Small intestine (tissue), 7 donors: ENCODE data around the gene PPIF. TPM values are rescaled to one million over a fixed set of nuclear protein-coding genes. Genes with fewer than 3 reads are reported as not detected.
A peak's percentile ranks its signal among the peaks of the same experiment; 100 is the strongest.

Experiments
- DNase-seq, 2 donors: peaks; one replicate each; pipeline versions ENCODE4 v3.0.0 to v3.0.0-alpha.2; 2013
- FAIRE-seq: peaks from 2 replicates; lab custom pipeline; 2012; peaks lifted over from hg19 to GRCh38; lab: Jason Lieb, UNC
- H3K27ac ChIP-seq, 3 donors: one replicate each; pipeline ENCODE4 v1.5.1; 2013; ENCODE audit warnings: low read length in 2 of 3, mild to moderate bottlenecking in 2 of 3, control low read depth in 1 of 3, inconsistent platforms in 1 of 3, low read depth in 1 of 3, moderate library complexity in 1 of 3
- H3K27me3 ChIP-seq, 3 donors: one replicate each; pipeline ENCODE4 v1.6.1; 2013; ENCODE audit warnings: low read length in 3 of 3, inconsistent platforms in 1 of 3; ENCODE audit not compliant: control insufficient read depth in 3 of 3, insufficient read depth in 3 of 3
- H3K36me3 ChIP-seq, 3 donors: one replicate each; pipeline ENCODE4 v1.6.1; 2013; ENCODE audit warnings: low read length in 3 of 3, inconsistent platforms in 1 of 3, low read depth in 1 of 3, mild to moderate bottlenecking in 1 of 3, moderate library complexity in 1 of 3; ENCODE audit not compliant: control insufficient read depth in 3 of 3, insufficient read depth in 2 of 3
- H3K4me1 ChIP-seq, 3 donors: one replicate each; pipeline ENCODE4 v1.6.1; 2013; ENCODE audit warnings: low read length in 2 of 3, inconsistent platforms in 1 of 3, low read depth in 1 of 3, mild to moderate bottlenecking in 1 of 3, moderate library complexity in 1 of 3; ENCODE audit not compliant: control insufficient read depth in 3 of 3, insufficient read depth in 2 of 3
- H3K4me3 ChIP-seq, 3 donors: one replicate each; pipeline ENCODE4 v1.5.1; 2013; ENCODE audit warnings: low read length in 3 of 3, control low read depth in 1 of 3, inconsistent platforms in 1 of 3, low read depth in 1 of 3, mild to moderate bottlenecking in 1 of 3, moderate library complexity in 1 of 3
- H3K9me3 ChIP-seq, 2 donors: one replicate each; pipeline ENCODE4 v1.6.1; 2013; ENCODE audit warnings: low read depth in 1 of 2, low read length in 1 of 2; ENCODE audit not compliant: control insufficient read depth in 2 of 2, insufficient read depth in 1 of 2
- WGBS, 3 donors: extraction: QIAGEN DNeasy Blood & Tissue Kit; methylation state at CpG; one replicate each; pipeline ENCODE4 v1.1.7; 2013; 5-methylcytosine and 5-hydroxymethylcytosine counted together
- polyA plus RNA-seq, 4 donors: library from polyadenylated mRNA; stranded (reverse) in 3 of 4; unstranded in 1 of 4; fragments of 200-250 nt in 3 of 4; fragments of 120-200 nt in 1 of 4; gene quantifications; one replicate each; pipeline versions ENCODE4 v1.2.1 to v1.2.3, GENCODE V29; 2013
- donor health status: healthy with polysubstance abuse.
- donor health status: control.
- donor health status: control.
- donor health status: Bipolar disorder and iron deficiency.
- donor health status: healthy.

The PPIF gene
- polyA plus RNA-seq, 4 donors = 35.3 to 75.5 (median 57.1) TPM

DNA sequence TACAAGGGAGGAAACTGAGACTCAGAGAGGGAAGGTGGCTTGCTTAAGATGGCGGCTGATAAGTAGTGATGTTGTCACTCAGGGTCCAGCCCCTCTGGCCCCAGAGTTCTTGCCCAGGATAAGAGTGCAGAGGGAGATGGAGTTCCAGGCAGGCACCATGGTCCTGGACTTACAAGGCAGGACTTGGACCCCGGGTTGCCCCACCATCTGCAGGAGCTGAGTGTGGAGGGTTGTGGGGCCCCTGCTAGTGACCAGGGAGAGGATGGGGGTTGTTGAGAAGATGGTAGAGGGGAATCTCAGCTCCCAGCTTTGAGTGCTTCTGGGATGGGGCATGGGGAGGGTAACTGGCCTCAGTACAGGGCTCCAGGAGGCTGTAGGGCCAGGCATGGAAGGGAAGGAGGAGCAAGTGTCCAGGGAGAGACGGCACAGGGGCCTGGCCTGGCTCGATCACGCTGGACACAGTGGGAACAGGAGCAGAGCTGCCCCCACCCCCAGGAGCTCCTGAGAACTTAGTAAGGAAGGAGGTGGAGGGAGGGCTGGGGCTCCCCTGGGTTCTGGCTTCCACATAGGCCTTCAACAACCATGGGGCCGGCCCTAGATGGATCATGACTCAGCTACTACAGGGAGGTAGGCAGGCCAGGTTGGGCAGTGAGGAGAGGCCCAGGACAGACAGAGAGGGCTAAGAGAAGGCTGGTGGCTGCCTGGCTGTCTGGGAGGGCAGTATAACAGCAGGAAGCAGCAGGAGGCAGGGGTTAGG is 28.2 kb downstream of the PPIF start:
- Histone ChIP-seq H3K27me3 (no peaks in the 10 kb centered on the region), H3K36me3 (no peaks in the 10 kb centered on the region), H3K4me1 (peaks cover 0 to 32% (median 0%) of the 10 kb centered on the region in 3 donors), H3K9me3 (no peaks in the 10 kb centered on the region), H3K27ac (no peak overlapping the region), H3K4me3 (no peak overlapping the region)
- WGBS, 3 donors = 67 to 89% (median 83%) methylated on average over 6 of the region's 6 CpGs
- no peak for DNase-seq
- FAIRE-seq = no peak

DNA sequence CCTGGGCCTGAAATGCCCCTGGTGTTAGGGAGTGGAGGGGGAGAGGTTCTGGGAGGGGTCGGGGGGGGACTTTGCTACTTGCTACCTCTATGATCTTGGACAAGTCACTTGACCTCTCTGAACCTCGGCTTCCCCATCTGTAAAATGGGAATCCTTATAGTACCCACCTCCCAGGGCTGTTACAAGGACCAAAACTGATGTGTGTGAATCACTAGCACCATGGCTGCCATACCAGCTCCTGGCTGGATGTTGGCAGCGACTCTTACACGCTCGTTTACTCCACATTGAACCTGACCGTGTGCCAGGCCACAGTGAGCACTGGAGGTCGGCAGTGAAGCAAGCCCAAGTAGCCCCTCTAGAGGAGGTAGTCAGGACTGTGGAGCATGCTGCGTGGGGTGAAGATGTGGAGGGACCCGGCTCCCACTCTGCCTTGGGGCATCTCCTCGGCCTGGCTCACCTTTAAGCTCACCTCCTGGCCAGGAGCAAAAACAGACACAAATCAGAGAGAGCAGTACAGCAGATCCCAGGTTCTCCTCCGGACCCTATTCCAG is 28.9 kb downstream of the PPIF start:
- 82 to 88% (median 85%) methylated on average over 11 of the region's 11 CpGs for WGBS, 3 donors
- H3K9me3 ChIP-seq = no peaks in the 10 kb centered on the region
- H3K36me3 ChIP-seq = no peaks in the 10 kb centered on the region
- DNase-seq = no peak
- H3K27ac ChIP-seq = no peak overlapping the region
- no peak overlapping the region for H3K4me3 ChIP-seq
- FAIRE-seq = no peak
- peaks cover 0 to 38% (median 0%) of the 10 kb centered on the region in 3 donors for H3K4me1 ChIP-seq
- H3K27me3 ChIP-seq = no peaks in the 10 kb centered on the region

DNA sequence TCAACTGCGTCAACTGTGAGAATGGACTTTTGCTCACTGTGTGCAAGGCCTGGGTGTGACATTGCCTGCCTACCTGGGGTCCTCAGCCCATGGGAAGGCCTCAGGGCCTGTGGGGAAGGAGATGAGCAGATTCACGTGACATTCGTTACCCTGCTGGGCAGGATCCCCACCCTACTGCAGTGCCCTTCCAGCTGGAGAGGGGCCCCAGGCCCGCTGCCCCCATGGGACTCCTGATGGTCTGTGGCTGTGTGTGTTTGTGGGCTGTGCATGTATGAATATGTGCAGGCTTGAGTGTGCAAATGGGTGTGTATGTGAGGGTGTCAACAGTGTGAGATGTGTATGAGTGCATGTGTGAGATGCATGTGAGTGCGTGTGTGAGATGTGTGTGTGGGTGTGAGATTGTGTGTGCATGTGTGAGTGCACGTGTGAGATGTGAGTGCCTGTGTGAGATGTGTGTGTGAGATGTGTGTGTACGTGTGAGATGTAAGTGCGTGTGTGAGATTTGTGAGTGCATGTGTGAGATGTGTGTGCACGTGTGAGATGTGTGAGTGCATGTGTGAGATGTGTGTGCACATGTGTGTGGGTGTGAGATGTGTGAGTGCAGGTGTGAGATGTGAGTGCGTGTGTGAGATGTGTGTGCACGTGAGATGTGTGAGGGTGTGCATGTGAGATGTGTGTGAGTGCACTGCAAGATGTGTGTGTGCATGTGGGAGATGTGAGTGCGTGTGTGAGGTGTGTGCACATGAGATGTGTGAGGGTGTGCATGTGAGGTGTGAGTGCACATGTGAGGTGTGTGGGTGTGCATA is 29.7 kb downstream of the PPIF start:
- Histone ChIP-seq H3K36me3 (peaks cover 0 to under 1% (median 0%) of the 10 kb centered on the region in 3 donors), H3K9me3 (no peaks in the 10 kb centered on the region), H3K27ac (no peak overlapping the region), H3K4me1 (peaks cover 0 to 44% (median 0%) of the 10 kb centered on the region in 3 donors), H3K4me3 (no peak overlapping the region), H3K27me3 (no peaks in the 10 kb centered on the region)
- DNase-seq (no peak), FAIRE-seq (no peak)
- WGBS, 3 donors = 93 to 95% (median 94%) methylated on average over 12 of the region's 12 CpGs

- H3K4me3 ChIP-seq = no peak overlapping the region
- DNase-seq (no peak), FAIRE-seq (no peak)
- H3K27me3 ChIP-seq = no peaks in the 10 kb centered on the region
- H3K4me1 ChIP-seq = peaks cover 0 to 45% (median 0%) of the 10 kb centered on the region in 3 donors
- H3K9me3 ChIP-seq = no peaks in the 10 kb centered on the region
- 94 to 95% (median 95%) methylated on average over 36 of the region's 36 CpGs for WGBS, 3 donors
- H3K27ac ChIP-seq = no peak overlapping the region
- H3K36me3 ChIP-seq = peaks cover 0 to 5% (median 0%) of the 10 kb centered on the region in 3 donors
These were observed 30.5 kb downstream of the PPIF start for GRCh38 chr10:79377557-79378382.

GRCh38 chr10:79378383-79378646 is 31.0 kb downstream of the PPIF start:
- Histone ChIP-seq H3K4me3 (no peak overlapping the region), H3K9me3 (no peaks in the 10 kb centered on the region), H3K27me3 (no peaks in the 10 kb centered on the region), H3K4me1 (peaks cover 0 to 45% (median 0%) of the 10 kb centered on the region in 3 donors), H3K27ac (no peak overlapping the region), H3K36me3 (peaks cover 0 to 5% (median 0%) of the 10 kb centered on the region in 3 donors)
- no peak for DNase-seq
- WGBS, 3 donors = 91 to 96% (median 94%) methylated on average over 7 of the region's 7 CpGs
- no peak for FAIRE-seq

DNA sequence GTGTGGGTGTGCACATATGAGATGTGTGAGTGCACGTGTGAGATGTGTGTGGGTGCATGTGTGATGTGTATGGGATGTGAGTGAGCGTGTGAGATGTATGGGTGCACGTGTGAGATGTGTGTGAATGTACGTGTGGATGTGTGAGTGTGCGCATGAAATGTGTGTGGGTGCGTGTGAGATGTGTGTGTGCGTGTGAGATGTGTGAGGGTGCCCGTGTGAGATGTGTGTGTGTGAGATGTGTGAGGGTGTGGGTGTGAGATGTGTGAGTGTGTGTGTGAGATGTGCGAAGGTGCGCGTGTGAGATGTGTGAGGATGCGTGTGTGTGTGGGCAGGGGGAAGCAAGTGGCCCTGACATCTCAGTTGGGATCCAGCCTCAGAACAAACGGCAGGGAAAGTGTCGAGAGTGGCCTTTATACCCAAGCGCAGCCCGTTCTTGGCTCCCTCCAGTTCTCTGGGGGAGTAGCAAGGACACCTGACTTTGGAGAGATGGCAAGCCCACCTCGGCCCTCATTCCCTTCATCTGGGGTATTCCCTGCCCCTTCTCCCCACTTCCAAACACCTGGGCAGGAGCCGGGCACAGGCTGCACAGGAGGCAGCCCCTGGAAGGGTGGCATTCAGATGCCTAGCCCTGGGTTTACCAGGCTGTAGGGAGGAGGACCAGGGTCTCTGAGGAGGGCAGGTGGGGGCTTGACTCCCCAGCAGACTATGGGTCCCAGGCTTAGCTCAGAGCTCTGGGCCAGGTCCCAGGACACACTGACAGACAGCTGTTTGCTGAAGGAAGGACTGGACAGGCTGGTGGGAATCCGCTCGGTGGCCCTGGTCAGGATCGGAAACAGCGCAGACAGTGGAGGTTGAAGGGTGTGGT is 31.6 kb downstream of the PPIF start:
- H3K27ac ChIP-seq = peak overlapping the region in 1 of 3 donors; percentile 26
- no peak for FAIRE-seq
- 83 to 91% (median 89%) methylated on average over 22 of the region's 22 CpGs for WGBS, 3 donors

GRCh38 chr10:79379512-79380124 is 32.3 kb downstream of the PPIF start:
- peak in 1 of 2 donors; percentile 51 for DNase-seq
- FAIRE-seq = no peak
- H3K36me3 ChIP-seq = peaks cover 0 to 11% (median 0%) of the 10 kb centered on the region in 3 donors
- no peaks in the 10 kb centered on the region for H3K9me3 ChIP-seq
- WGBS, 3 donors = 53 to 55% (median 55%) methylated on average over 6 to 9 of the region's 9 CpGs
- H3K4me3 ChIP-seq = no peak overlapping the region
- peak overlapping the region in 2 of 3 donors; percentile 45 to 51 for H3K27ac ChIP-seq
- H3K27me3 ChIP-seq = no peaks in the 10 kb centered on the region
- peaks cover 0 to 40% (median 0%) of the 10 kb centered on the region in 3 donors for H3K4me1 ChIP-seq

More for the DNA sequence above, 31.6 kb downstream of the PPIF start:
- Histone ChIP-seq H3K4me3 (no peak overlapping the region), H3K9me3 (no peaks in the 10 kb centered on the region), H3K36me3 (peaks cover 0 to 7% (median 0%) of the 10 kb centered on the region in 3 donors), H3K4me1 (peaks cover 0 to 45% (median 0%) of the 10 kb centered on the region in 3 donors), H3K27me3 (no peaks in the 10 kb centered on the region)
- DNase-seq = no peak
